Measurements from ENCODE around the gene ZIM2.

The ZIM2 gene

GRCh38 chr19:56838909-56839651, 1.4 kb downstream of the ZIM2 start:
- no peak for TF ChIP-seq CTCF (IDR thresholded peaks at IDR 0.05; ENCODE audit: borderline replicate concordance, insufficient read depth, low read depth, low read length)
- no peak overlapping the region for H3K4me3 ChIP-seq (ENCODE audit: low read depth, low read length)

GRCh38 chr19:56838024-56838908, 2.3 kb downstream of the ZIM2 start:
- TF ChIP-seq CTCF (IDR thresholded peaks at IDR 0.05; ENCODE audit: borderline replicate concordance, insufficient read depth, low read depth, low read length) = no peak
- H3K4me3 ChIP-seq (ENCODE audit: low read depth, low read length) = no peak overlapping the region

- no peak for TF ChIP-seq CTCF (IDR thresholded peaks at IDR 0.05; ENCODE audit: borderline replicate concordance, insufficient read depth, low read depth, low read length)
- H3K4me3 ChIP-seq (ENCODE audit: low read depth, low read length) = no peak overlapping the region
Measured at GRCh38 chr19:56837492-56838023, 3.0 kb downstream of the ZIM2 start.

- no peak overlapping the region for H3K4me3 ChIP-seq (ENCODE audit: low read depth, low read length)
- no peak for TF ChIP-seq CTCF (IDR thresholded peaks at IDR 0.05; ENCODE audit: borderline replicate concordance, insufficient read depth, low read depth, low read length)
Measured at GRCh38 chr19:56837004-56837403, 3.5 kb downstream of the ZIM2 start.

GRCh38 chr19:56836059-56836458, 4.5 kb downstream of the ZIM2 start:
- H3K4me3 ChIP-seq (ENCODE audit: low read depth, low read length) = no peak overlapping the region
- TF ChIP-seq CTCF (IDR thresholded peaks at IDR 0.05; ENCODE audit: borderline replicate concordance, insufficient read depth, low read depth, low read length) = no peak

GRCh38 chr19:56835401-56835800, 5.1 kb downstream of the ZIM2 start:
- no peak overlapping the region for H3K4me3 ChIP-seq (ENCODE audit: low read depth, low read length)
- TF ChIP-seq CTCF (IDR thresholded peaks at IDR 0.05; ENCODE audit: borderline replicate concordance, insufficient read depth, low read depth, low read length) = no peak

Data from GM12875 (cell line).